Fibroblast of pulmonary artery (primary cell): ENCODE data around the gene LAMC1.

Source experiments
- DNase-seq: peaks from one replicate; pipeline ENCODE4 v3.0.0-alpha.2; 2010; ENCODE audit warnings: low read depth
- H3K4me3 ChIP-seq: replicated peaks from 2 replicates; pipeline ENCODE4 v1.5.1; 2011; ENCODE audit warnings: low read depth, mild to moderate bottlenecking, control low read depth, low read length, moderate library complexity
- TF ChIP-seq, protein P1 (sequence below): IDR thresholded peaks from 2 replicates; pipeline ENCODE4 v1.5.1; 2011; ENCODE audit warnings: mild to moderate bottlenecking, control low read depth, low read length, inconsistent platforms; ENCODE audit errors: missing control alignments

LAMC1 gene

DNA sequence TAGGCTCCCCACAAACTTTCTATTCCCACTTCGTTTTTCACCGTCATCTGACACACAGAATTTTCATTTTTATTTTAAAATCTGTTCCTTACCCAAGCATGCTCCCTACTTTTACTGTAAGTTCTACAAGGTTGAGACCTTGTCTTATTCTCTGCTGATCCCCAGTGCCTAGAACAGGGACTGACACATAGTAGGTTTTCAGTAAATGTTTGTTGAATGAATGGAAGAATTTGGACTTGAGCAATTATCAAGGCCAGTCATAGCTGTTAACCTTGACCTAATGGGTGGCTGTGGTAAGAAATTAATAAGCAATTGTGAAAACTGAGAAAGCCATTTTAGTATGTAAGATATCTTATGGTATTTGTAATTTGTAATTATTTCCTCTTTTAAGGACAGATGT lies 71.1 kb downstream of the LAMC1 start:
- TF ChIP-seq, protein P1, sequence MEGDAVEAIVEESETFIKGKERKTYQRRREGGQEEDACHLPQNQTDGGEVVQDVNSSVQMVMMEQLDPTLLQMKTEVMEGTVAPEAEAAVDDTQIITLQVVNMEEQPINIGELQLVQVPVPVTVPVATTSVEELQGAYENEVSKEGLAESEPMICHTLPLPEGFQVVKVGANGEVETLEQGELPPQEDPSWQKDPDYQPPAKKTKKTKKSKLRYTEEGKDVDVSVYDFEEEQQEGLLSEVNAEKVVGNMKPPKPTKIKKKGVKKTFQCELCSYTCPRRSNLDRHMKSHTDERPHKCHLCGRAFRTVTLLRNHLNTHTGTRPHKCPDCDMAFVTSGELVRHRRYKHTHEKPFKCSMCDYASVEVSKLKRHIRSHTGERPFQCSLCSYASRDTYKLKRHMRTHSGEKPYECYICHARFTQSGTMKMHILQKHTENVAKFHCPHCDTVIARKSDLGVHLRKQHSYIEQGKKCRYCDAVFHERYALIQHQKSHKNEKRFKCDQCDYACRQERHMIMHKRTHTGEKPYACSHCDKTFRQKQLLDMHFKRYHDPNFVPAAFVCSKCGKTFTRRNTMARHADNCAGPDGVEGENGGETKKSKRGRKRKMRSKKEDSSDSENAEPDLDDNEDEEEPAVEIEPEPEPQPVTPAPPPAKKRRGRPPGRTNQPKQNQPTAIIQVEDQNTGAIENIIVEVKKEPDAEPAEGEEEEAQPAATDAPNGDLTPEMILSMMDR, result no peak
- DNase-seq, result no peak

DNA sequence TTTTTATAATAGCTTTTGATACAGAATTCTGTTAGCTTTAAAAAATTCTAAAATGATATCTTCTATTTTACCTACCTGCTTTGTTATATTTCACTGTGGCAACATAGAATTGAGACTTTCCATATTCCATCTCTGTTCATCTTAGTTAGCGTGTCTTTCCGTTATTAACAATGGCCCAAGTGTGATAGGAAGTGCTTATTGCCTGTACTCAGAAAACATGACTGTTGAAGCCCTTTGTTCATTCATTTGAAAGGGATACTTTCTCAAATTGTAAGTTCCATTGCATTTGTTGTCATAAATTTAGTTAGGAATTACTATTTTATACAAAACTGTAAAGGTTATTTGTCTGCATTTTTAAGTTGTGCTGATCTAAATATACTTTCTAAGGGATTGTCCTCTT lies 73.1 kb downstream of the LAMC1 start:
- DNase-seq, result no peak
- TF ChIP-seq, protein P1, result no peak
- no peak overlapping the region for H3K4me3 ChIP-seq

More for the DNA sequence above, 71.1 kb downstream of the LAMC1 start:
- H3K4me3 ChIP-seq, result no peak overlapping the region

DNA sequence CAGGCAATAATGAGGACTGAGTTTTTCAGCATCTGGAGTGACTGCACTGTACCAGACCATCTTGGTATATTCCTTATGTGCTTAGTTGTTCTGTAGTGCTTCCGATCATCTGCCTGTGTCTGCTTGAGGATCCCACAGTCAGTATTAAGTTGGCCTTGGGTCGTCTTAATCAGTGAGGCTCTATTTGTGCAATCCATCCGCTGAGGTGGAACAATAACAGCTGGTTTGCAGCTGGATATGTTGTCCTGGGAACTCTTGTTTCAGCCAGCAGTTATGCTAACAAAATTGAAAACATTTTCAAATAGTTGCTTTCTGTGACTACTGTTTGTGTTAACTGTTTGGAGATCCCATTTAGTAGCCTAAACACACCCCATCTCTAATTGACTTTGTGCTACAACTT lies 73.7 kb downstream of the LAMC1 start:
- TF ChIP-seq, protein P1, result no peak
- peak; percentile 94 for DNase-seq
- H3K4me3 ChIP-seq, result no peak overlapping the region

DNA sequence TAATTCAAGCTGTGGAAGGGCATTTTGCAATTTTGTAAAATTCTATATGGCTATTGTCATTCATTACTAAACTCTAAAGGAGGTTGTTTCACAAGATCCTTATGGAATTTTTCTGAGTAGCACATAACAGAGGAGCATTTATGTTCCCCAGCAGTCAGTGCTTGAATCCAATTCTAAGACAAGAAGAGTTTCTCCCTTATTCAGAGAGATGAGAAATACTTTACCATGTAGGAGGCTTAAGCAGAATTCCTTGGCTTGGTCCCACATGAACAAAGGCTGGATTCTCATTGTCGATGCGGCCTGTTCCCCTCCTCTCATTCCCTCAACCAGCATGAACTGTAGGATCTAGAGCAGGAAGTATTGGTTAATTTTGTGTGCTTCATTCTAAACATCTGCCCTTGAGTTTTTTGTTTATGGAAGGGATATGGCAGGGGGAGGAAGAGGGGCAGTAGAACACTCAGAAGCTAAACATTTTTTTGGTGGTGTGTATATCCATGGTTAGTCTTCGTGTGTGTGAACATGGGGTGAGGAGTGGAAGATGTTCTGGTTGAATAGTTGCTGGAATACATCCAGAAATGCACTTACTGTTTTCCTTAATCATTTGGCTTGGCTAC lies 74.3 kb downstream of the LAMC1 start:
- DNase-seq, result peak; percentile 91

DNA sequence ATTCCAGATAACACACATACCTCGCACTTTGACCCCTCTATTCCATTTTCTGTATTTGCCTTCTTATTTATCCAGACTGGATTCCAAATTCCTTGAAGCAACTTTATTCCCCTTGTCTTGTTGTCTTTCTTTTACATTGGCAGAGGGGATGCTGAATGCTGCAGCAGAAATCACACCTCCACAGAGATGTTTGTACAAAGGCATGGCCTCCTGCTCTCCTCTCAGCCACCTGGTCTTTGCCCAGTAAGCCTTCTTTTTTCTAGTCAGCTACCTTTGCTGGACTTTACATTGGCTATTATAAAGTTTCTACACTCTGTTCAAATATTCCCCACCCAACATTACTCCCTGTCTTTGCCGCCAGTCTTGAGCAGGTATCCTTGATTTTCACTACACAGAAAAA lies 75.1 kb downstream of the LAMC1 start:
- TF ChIP-seq, protein P1, result no peak
- no peak overlapping the region for H3K4me3 ChIP-seq
- no peak for DNase-seq

More for the DNA sequence above, 74.3 kb downstream of the LAMC1 start:
- TF ChIP-seq, protein P1, result no peak
- H3K4me3 ChIP-seq, result no peak overlapping the region

DNA sequence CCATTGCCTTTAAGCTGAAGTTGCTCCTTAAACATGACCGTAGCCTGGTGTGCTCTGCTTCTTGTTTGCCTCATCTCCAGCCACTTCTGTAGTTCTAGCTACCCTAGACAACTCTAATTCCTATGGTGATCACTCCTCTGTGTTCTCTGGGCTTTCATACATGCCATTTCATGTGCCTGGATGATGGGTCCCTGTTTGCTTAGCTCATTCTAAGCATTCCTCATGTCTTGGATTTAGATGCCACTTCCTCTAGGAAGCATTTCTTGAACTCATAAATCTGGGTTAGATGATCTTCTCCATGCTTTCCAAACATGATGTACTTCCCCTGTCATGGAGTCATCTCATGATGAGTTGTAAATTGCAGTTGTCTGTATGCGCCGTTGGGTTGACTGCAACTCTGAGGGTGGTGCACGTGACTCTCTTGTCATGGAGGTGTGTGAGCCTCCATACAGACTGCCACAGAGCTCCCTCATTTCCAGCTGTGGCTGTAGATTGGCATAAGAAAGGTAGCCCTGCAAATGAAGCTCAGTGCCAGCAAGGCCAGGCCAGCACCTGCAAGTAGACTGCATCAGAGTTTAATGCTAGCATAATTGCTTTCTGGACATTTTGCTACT lies 77.2 kb downstream of the LAMC1 start:
- TF ChIP-seq, protein P1, result no peak
- DNase-seq, result no peak
- no peak overlapping the region for H3K4me3 ChIP-seq

DNA sequence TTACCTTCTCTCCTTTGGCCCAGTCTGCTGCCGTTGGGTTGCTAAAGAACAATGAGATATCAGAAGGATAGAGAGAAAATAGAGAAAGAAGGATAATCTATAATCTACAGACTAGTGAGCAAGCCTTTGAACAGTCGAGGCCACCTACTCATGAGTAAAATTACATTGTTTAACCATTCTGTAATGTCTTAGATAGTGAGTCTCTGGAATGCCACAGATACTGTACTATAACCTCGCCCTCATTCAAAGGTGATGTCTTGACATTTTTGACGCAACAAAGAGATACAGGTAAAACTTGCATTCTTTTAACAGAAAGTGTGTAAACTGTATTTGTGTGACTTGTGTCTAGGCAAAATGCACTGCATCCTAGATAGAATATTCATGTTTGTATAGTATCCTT lies 77.9 kb downstream of the LAMC1 start:
- DNase-seq, result no peak
- no peak overlapping the region for H3K4me3 ChIP-seq

More for the DNA sequence above, 77.9 kb downstream of the LAMC1 start:
- TF ChIP-seq, protein P1, result no peak
